DOHH2 (cell line): ENCODE measurements around the gene NAA35.

ENCODE experiments used
- CTCF ChIP-seq: fragments of 200-600 bp; sonication (generic); IDR thresholded peaks from one replicate; pipeline ENCODE4 v1.5.1; 2014; ENCODE audit warnings: antibody characterized with exemption, mild to moderate bottlenecking, low read depth, low read length; ENCODE audit not compliant: poor library complexity, severe bottlenecking
- EZH2phosphoT487 ChIP-seq: fragments of 200-600 bp; sonication (generic); IDR thresholded peaks from 2 replicates; pipeline ENCODE4 v1.6.1; 2017; ENCODE audit warnings: borderline replicate concordance, mild to moderate bottlenecking, antibody characterized with exemption, low read length, moderate library complexity, mixed read lengths

- TF ChIP-seq CTCF, result no peak
- no peak for TF ChIP-seq EZH2phosphoT487
These were observed 81.8 kb downstream of the NAA35 start for GRCh38 chr9:86022687-86023266.
